ENCODE results near the gene ARHGAP6.

GRCh38 chrX:11264925-11265324 is 400.8 kb downstream of the ARHGAP6 start:
- no peak for TF ChIP-seq CTCF (IDR thresholded peaks at IDR 0.05; ENCODE audit: insufficient read depth, low read length)
- no peak for TF ChIP-seq POLR2AphosphoS5 (IDR thresholded peaks at IDR 0.05; ENCODE audit: low read depth)
- no peak for TF ChIP-seq REST (IDR thresholded peaks at IDR 0.05; ENCODE audit: insufficient replicate concordance, low read depth)
- no peak for TF ChIP-seq SPI1 (IDR thresholded peaks at IDR 0.05; ENCODE audit: borderline replicate concordance, low read depth)
- TF ChIP-seq GABPA (IDR thresholded peaks at IDR 0.05; ENCODE audit: low read depth): no peak

All from HL-60 (cell line).